PC-3 (cell line): ENCODE results near the gene ACER3.

Source experiments
- EZH2 ChIP-seq: fragments of 300-600 bp; sonication (generic); IDR thresholded peaks from one replicate; pipeline ENCODE4 v1.6.1; 2017; ENCODE audit warnings: antibody characterized with exemption, mild to moderate bottlenecking, low read length; ENCODE audit not compliant: unreplicated experiment
- EZH2phosphoT487 ChIP-seq: fragments of 300-600 bp; sonication (generic); IDR thresholded peaks from 2 replicates; pipeline ENCODE4 v1.6.1; 2018; ENCODE audit warnings: mild to moderate bottlenecking, antibody characterized with exemption, low read length, borderline replicate concordance
- TF ChIP-seq, protein P1 (sequence below): fragments of 300-600 bp; sonication (generic); conservative IDR thresholded peaks from 2 replicates; pipeline ENCODE4 v1.5.1; 2017; ENCODE audit warnings: antibody characterized with exemption, low read depth, mild to moderate bottlenecking, low read length

DNA sequence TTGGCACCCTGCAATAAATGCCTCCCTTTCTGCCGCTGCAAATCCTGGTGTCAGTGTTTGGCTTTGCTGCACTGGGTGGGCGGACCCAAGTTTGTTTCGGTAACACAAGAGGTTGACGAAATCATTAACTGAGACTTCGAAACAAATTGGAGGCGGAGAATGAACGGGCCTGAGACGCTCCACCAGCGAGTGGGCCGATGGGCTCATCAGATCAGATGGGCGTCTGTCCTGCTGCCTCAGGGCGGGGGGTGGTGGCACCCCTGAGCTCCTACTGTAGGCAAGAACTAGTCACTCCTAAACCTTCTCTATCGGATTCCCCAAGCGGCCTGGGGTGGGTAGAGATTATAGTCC lies 205.1 kb downstream of the ACER3 start:
- TF ChIP-seq, protein P1, sequence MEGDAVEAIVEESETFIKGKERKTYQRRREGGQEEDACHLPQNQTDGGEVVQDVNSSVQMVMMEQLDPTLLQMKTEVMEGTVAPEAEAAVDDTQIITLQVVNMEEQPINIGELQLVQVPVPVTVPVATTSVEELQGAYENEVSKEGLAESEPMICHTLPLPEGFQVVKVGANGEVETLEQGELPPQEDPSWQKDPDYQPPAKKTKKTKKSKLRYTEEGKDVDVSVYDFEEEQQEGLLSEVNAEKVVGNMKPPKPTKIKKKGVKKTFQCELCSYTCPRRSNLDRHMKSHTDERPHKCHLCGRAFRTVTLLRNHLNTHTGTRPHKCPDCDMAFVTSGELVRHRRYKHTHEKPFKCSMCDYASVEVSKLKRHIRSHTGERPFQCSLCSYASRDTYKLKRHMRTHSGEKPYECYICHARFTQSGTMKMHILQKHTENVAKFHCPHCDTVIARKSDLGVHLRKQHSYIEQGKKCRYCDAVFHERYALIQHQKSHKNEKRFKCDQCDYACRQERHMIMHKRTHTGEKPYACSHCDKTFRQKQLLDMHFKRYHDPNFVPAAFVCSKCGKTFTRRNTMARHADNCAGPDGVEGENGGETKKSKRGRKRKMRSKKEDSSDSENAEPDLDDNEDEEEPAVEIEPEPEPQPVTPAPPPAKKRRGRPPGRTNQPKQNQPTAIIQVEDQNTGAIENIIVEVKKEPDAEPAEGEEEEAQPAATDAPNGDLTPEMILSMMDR, result no peak
- TF ChIP-seq EZH2phosphoT487 (no peak), EZH2 (no peak)
